ENCODE results near the gene TMIGD3. TPM values are rescaled to one million over a fixed set of nuclear protein-coding genes. Genes with fewer than 3 reads are reported as not detected.

The TMIGD3 gene
- total RNA-seq, 4 donors from 2014 or later, result 0.85 to 14.1 (median 3.2) TPM; not detected in 1

GRCh38 chr1:111442457-111442856 is 61.0 kb downstream of the TMIGD3 start:
- TF ChIP-seq POLR2AphosphoS5 (IDR thresholded peaks at IDR 0.05), result no peak
- peaks cover 0 to 99% of the 10 kb centered on the region in 2 donors for H3K36me3 ChIP-seq
- H3K27ac ChIP-seq, result no peak overlapping the region
- 69 to 95% methylated on average over 3 to 4 of the region's 4 CpGs for WGBS, 2 donors (ENCODE audit: low coverage in 1 of 2)
- no peak overlapping the region for H3K4me3 ChIP-seq
- H3K27me3 ChIP-seq, result no peaks in the 10 kb centered on the region
- no peaks in the 10 kb centered on the region for H3K9me3 ChIP-seq
- no peak for ATAC-seq
- peaks cover 0 to 10% (median 0%) of the 10 kb centered on the region in 3 donors for H3K4me1 ChIP-seq

- no peak overlapping the region for H3K4me3 ChIP-seq
- no peak for ATAC-seq
- H3K27me3 ChIP-seq, result no peaks in the 10 kb centered on the region
- H3K9me3 ChIP-seq, result no peaks in the 10 kb centered on the region
- no peak overlapping the region for H3K27ac ChIP-seq
- H3K4me1 ChIP-seq, result peaks cover 0 to 5% (median 0%) of the 10 kb centered on the region in 3 donors
- WGBS, 2 donors (ENCODE audit: low coverage in 1 of 2), result 62 to 71% methylated on average over 4 to 6 of the region's 9 CpGs
- TF ChIP-seq CTCF (IDR thresholded peaks at IDR 0.05) (peak in 2 of 4 experiments; percentile 21 to 40), POLR2AphosphoS5 (IDR thresholded peaks at IDR 0.05) (no peak)
- peaks cover 0 to 95% of the 10 kb centered on the region in 2 donors for H3K36me3 ChIP-seq
Measured at GRCh38 chr1:111441573-111442192, 61.8 kb downstream of the TMIGD3 start.

GRCh38 chr1:111439461-111440351 is 63.7 kb downstream of the TMIGD3 start:
- Histone ChIP-seq H3K4me3 (no peak overlapping the region), H3K9me3 (no peaks in the 10 kb centered on the region), H3K27me3 (no peaks in the 10 kb centered on the region), H3K4me1 (no peaks in the 10 kb centered on the region), H3K27ac (no peak overlapping the region), H3K36me3 (peaks cover 0 to 75% of the 10 kb centered on the region in 2 donors)
- TF ChIP-seq CTCF (IDR thresholded peaks at IDR 0.05) (no peak), EP300 (IDR thresholded peaks at IDR 0.05) (no peak), POLR2A (IDR thresholded peaks at IDR 0.05) (no peak), POLR2AphosphoS5 (IDR thresholded peaks at IDR 0.05) (no peak)
- 86 to 90% methylated on average over 3 of the region's 3 CpGs for WGBS, 2 donors (ENCODE audit: low coverage in 1 of 2)
- ATAC-seq, result no peak

GRCh38 chr1:111436726-111437125 is 66.7 kb downstream of the TMIGD3 start:
- Histone ChIP-seq H3K27ac (no peak overlapping the region), H3K9me3 (no peaks in the 10 kb centered on the region), H3K4me1 (no peaks in the 10 kb centered on the region), H3K27me3 (no peaks in the 10 kb centered on the region), H3K4me3 (no peak overlapping the region), H3K36me3 (peaks cover 0 to 45% of the 10 kb centered on the region in 2 donors)
- no peak for ATAC-seq
- WGBS, 2 donors (ENCODE audit: low coverage in 1 of 2), result 44 to 65% methylated on average over 2 to 3 of the region's 3 CpGs
- no peak for TF ChIP-seq POLR2AphosphoS5 (IDR thresholded peaks at IDR 0.05)
- TF ChIP-seq POLR2A (IDR thresholded peaks at IDR 0.05), result no peak
- TF ChIP-seq CTCF (IDR thresholded peaks at IDR 0.05), result no peak
- no peak for TF ChIP-seq EP300 (IDR thresholded peaks at IDR 0.05)

Small RNAs within 50 kb of the gene (small RNA-seq; reads per million reads assigned to genes)
- 0 reads per million in 4 donors for gene RF00019
- gene RNU6-792P, result 0 reads per million in 4 donors

Other genes starting within 250 kb of the TMIGD3 start
- not detected for gene CHIA, start 212.8 kb downstream of the TMIGD3 start, total RNA-seq
- gene OVGP1, start 75.9 kb downstream of the TMIGD3 start, total RNA-seq, result 1 to 10 TPM in 3 of 4 donors, under 1 TPM in 1; 0.25 to 3.6 (median 2.1) TPM
- gene WDR77, start 54.4 kb downstream of the TMIGD3 start, total RNA-seq, result 10 to 100 TPM; 20.5 to 33.5 (median 28.7) TPM
- 100 to 1,000 TPM; 166 to 232 (median 192) TPM for gene ATP5PB, start 54.2 kb downstream of the TMIGD3 start, total RNA-seq
- 10 to 100 TPM in 2 of 4 donors, 1 to 10 TPM in 2; 5.9 to 24.5 (median 13.7) TPM for gene C1orf162, start 29.6 kb downstream of the TMIGD3 start, total RNA-seq
- 10 to 100 TPM in 2 of 4 donors, 1 to 10 TPM in 2; 3.4 to 13.7 (median 7.8) TPM for gene ADORA3, start within 50 bp of the TMIGD3 start, total RNA-seq
- 100 to 1,000 TPM; 177 to 268 (median 214) TPM for gene RAP1A, start 116.2 kb upstream of the TMIGD3 start, total RNA-seq
- gene INKA2, start 235.8 kb upstream of the TMIGD3 start, total RNA-seq, result 10 to 100 TPM in 1 of 4 donors, 1 to 10 TPM in 3; 7.2 to 12.8 (median 8.8) TPM

All from gastroesophageal sphincter (tissue), 4 donors.